ENCODE results near the gene MAB21L4. TPM values are rescaled to one million over a fixed set of nuclear protein-coding genes. Genes with fewer than 3 reads are reported as not detected.

Gene MAB21L4
- polyA plus RNA-seq, 2 of the 4 experiments (the other 2 are of a cell fraction), result not detected

DNA sequence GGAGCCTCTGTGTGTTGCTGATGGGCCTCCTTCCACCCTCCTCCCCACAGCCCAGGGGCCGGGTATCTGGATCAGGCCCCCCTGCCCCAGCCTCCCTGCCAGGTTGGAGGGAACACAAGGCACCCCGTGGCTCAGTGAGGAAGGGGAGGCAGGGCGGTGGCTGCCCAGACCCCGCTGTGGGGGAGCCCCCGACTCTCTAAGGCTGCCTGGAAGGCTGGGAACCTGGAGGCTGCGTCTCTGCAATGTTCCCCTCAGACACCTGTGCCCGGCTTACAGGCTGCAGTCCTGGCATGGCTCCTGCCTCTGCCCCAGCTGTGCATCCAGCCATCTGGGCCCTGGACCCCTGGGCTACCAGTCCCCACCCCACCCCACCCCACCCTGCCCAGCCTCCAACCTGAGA lies 438 bp upstream of the MAB21L4 start:
- H3K27ac ChIP-seq, result peak overlapping the region in 1 of 2 experiments; percentile 33; a peak in 1 of 6 replicates
- H3K4me1 ChIP-seq, result peaks cover 21% of the 10 kb centered on the region
- 0 out of 3 replicates have a peak overlapping the region, but pooled peaks have one; percentile 6 for H3K4me2 ChIP-seq
- no peaks in the 10 kb centered on the region for H3K9me3 ChIP-seq
- DNase-seq (ENCODE audit: low read depth in 1 of 2, low spot score in 1 of 2) (no peak), ATAC-seq (no peak; a peak in 1 of 6 replicates), FAIRE-seq (no peak)
- 49% methylated on average over 7 of the region's 7 CpGs for WGBS (ENCODE audit: missing lambda C conversion rate)
- ChIA-PET CTCF (interaction anchor here (8.6 kb wide), 1 partner anchor 17 kb away, joined by 43 read pairs; no protein-coding TSS in a partner anchor), POLR2A (no interaction called here)
- H3K4me3 ChIP-seq, result no peak overlapping the region
- TF ChIP-seq MAZ (IDR thresholded peaks at IDR 0.05; ENCODE audit: borderline replicate concordance, low read depth, low read length) (no peak), BHLHE40 (IDR thresholded peaks at IDR 0.05; ENCODE audit: low read depth, low read length) (no peak), ZSCAN20 (CRISPR knock-in tag; IDR thresholded peaks at IDR 0.05) (no peak), CHD2 (IDR thresholded peaks at IDR 0.05; ENCODE audit: low read length, partially characterized antibody) (no peak), KDM1A (IDR thresholded peaks at IDR 0.05; ENCODE audit: low read depth) (no peak), PBX3 (IDR thresholded peaks at IDR 0.05) (no peak), ZFP36 (IDR thresholded peaks at IDR 0.05; ENCODE audit: borderline replicate concordance, partially characterized antibody) (no peak), FOSL2 (IDR thresholded peaks at IDR 0.05) (no peak), FOSL2 (CRISPR knock-in tag; IDR thresholded peaks at IDR 0.05) (no peak), ZC3H11A (IDR thresholded peaks at IDR 0.05) (no peak), CEBPB (IDR thresholded peaks at IDR 0.05) (no peak), FOSB (CRISPR knock-in tag; IDR thresholded peaks at IDR 0.05) (no peak), KDM5A (IDR thresholded peaks at IDR 0.05) (no peak), SREBF2 (IDR thresholded peaks at IDR 0.05) (no peak), PHF8 (IDR thresholded peaks at IDR 0.05; ENCODE audit: borderline replicate concordance, low read depth) (no peak), TP53 (CRISPR knock-in tag; IDR thresholded peaks at IDR 0.05) (no peak), RFX5 (IDR thresholded peaks at IDR 0.05) (no peak), HOXB5 (CRISPR knock-in tag; IDR thresholded peaks at IDR 0.05) (no peak), HMGXB4 (CRISPR knock-in tag; IDR thresholded peaks at IDR 0.05; ENCODE audit: borderline replicate concordance) (no peak), MYC (IDR thresholded peaks at IDR 0.05; ENCODE audit: borderline replicate concordance, low read length) (no peak)
- TF ChIP-seq, protein P1, sequence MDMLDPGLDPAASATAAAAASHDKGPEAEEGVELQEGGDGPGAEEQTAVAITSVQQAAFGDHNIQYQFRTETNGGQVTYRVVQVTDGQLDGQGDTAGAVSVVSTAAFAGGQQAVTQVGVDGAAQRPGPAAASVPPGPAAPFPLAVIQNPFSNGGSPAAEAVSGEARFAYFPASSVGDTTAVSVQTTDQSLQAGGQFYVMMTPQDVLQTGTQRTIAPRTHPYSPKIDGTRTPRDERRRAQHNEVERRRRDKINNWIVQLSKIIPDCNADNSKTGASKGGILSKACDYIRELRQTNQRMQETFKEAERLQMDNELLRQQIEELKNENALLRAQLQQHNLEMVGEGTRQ (IDR thresholded peaks at IDR 0.05), result no peak

- CTCF ChIA-PET, result interaction anchor here (1.4 kb wide), 1 partner anchor 20 kb away, joined by 4 read pairs; no protein-coding TSS in a partner anchor
- TF ChIP-seq RARB (CRISPR knock-in tag; IDR thresholded peaks at IDR 0.05) (no peak), HMGXB4 (CRISPR knock-in tag; IDR thresholded peaks at IDR 0.05; ENCODE audit: borderline replicate concordance) (no peak), HOXB13 (CRISPR knock-in tag; IDR thresholded peaks at IDR 0.05; ENCODE audit: low read depth) (no peak), JUN (IDR thresholded peaks at IDR 0.05) (no peak), EHF (CRISPR knock-in tag; IDR thresholded peaks at IDR 0.05) (no peak), TFCP2L1 (CRISPR knock-in tag; IDR thresholded peaks at IDR 0.05) (no peak), HOXB5 (CRISPR knock-in tag; IDR thresholded peaks at IDR 0.05) (no peak), KDM1A (IDR thresholded peaks at IDR 0.05; ENCODE audit: low read depth) (no peak), HEYL (CRISPR knock-in tag; IDR thresholded peaks at IDR 0.05) (no peak)
- TF ChIP-seq, protein P2, sequence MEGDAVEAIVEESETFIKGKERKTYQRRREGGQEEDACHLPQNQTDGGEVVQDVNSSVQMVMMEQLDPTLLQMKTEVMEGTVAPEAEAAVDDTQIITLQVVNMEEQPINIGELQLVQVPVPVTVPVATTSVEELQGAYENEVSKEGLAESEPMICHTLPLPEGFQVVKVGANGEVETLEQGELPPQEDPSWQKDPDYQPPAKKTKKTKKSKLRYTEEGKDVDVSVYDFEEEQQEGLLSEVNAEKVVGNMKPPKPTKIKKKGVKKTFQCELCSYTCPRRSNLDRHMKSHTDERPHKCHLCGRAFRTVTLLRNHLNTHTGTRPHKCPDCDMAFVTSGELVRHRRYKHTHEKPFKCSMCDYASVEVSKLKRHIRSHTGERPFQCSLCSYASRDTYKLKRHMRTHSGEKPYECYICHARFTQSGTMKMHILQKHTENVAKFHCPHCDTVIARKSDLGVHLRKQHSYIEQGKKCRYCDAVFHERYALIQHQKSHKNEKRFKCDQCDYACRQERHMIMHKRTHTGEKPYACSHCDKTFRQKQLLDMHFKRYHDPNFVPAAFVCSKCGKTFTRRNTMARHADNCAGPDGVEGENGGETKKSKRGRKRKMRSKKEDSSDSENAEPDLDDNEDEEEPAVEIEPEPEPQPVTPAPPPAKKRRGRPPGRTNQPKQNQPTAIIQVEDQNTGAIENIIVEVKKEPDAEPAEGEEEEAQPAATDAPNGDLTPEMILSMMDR (IDR thresholded peaks at IDR 0.05), result no peak
- Histone ChIP-seq H3K9me3 (no peaks in the 10 kb centered on the region), H3K4me2 (no peak overlapping the region), H3K4me3 (no peak overlapping the region), H3K4me1 (peaks cover 21% of the 10 kb centered on the region), H3K27ac (no peak overlapping the region)
- no peak for FAIRE-seq
- 86% methylated on average over 24 of the region's 28 CpGs for WGBS (ENCODE audit: missing lambda C conversion rate)
- ATAC-seq, result no peak
- no peak for DNase-seq (ENCODE audit: low read depth in 1 of 2, low spot score in 1 of 2)
- POLR2A ChIA-PET, result no interaction called here
These were observed 959 bp downstream of the MAB21L4 start for GRCh38 chr2:240894836-240895558.

All from A549 (cell line).